GM12891 (cell line): ENCODE results near the gene CRTC3.

Experiments used
- POLR2A ChIP-seq: IDR thresholded peaks from 2 replicates; pipeline ENCODE4 v1.6.1; 2011; ENCODE audit warnings: low read depth, low read length, control low read depth
- POLR2AphosphoS5 ChIP-seq: IDR thresholded peaks from 2 replicates; pipeline ENCODE4 v1.6.1; 2011; ENCODE audit warnings: low read depth, low read length, control low read depth
- POU2F2 ChIP-seq: IDR thresholded peaks from 2 replicates; pipeline ENCODE4 v1.6.1; 2011; ENCODE audit warnings: low read depth, mild to moderate bottlenecking, control low read depth, low read length, moderate library complexity
- TAF1 ChIP-seq: IDR thresholded peaks from 2 replicates; pipeline ENCODE4 v1.6.1; 2011; ENCODE audit warnings: low read depth, low read length, control low read depth

DNA sequence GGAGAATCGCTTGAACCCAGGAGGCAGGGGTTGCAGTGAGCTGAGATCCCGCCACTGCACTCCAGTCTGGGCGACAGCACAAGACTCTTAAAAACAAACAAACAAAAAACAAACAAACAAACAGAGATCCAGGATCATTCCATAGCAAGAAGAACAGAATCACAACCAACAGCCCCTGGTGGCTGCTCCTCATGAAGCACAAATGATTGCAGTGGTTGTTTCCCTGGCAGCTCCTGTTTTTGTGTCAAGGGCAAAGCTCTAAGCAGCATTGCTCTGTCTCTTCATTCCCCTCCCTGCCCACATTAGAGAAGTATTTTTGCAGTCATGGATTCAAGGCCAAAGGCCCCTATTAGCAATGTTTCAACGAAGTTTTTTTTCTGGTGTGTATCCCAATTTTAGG, 161.6 kb downstream of the CRTC3 start:
- TF ChIP-seq POLR2A (no peak), TAF1 (no peak), POLR2AphosphoS5 (no peak), POU2F2 (no peak)
